Loucy (cell line): ENCODE results near the gene IFITM5.

ENCODE experiments used
- EZH2phosphoT487 ChIP-seq: fragments of 200-600 bp; IDR thresholded peaks from 2 replicates; pipeline ENCODE4 v1.6.1; 2018; ENCODE audit warnings: antibody characterized with exemption, mild to moderate bottlenecking, moderate library complexity, borderline replicate concordance
- TF ChIP-seq, protein P1 (sequence below): fragments of 200-600 bp; sonication (generic); conservative IDR thresholded peaks from 2 replicates; pipeline ENCODE4 v1.5.1; 2014; ENCODE audit warnings: mild to moderate bottlenecking, antibody characterized with exemption, low read length

DNA sequence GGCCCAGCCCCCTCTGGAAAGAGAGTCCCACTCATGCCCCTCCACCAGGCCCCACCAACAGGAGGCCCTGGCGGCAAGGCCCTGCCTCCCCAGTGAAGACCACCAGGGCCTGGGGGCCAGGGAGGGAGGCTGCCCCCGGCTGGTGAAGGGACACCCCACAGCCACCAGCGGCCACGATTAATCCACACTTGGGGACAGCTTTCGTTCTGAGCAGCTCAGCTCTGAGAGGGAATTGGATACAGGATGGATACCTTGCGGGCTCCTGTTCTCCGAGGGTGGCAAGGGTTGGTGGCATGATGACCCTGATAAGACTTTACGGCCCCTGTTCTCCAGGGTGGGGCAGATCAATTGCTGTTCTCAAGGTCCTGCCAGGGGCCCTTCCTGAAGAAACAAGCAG is 28.0 kb downstream of the IFITM5 start:
- TF ChIP-seq, protein P1, sequence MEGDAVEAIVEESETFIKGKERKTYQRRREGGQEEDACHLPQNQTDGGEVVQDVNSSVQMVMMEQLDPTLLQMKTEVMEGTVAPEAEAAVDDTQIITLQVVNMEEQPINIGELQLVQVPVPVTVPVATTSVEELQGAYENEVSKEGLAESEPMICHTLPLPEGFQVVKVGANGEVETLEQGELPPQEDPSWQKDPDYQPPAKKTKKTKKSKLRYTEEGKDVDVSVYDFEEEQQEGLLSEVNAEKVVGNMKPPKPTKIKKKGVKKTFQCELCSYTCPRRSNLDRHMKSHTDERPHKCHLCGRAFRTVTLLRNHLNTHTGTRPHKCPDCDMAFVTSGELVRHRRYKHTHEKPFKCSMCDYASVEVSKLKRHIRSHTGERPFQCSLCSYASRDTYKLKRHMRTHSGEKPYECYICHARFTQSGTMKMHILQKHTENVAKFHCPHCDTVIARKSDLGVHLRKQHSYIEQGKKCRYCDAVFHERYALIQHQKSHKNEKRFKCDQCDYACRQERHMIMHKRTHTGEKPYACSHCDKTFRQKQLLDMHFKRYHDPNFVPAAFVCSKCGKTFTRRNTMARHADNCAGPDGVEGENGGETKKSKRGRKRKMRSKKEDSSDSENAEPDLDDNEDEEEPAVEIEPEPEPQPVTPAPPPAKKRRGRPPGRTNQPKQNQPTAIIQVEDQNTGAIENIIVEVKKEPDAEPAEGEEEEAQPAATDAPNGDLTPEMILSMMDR: no peak
- TF ChIP-seq EZH2phosphoT487: no peak
